ENCODE results near the gene SLC22A16.

GRCh38 chr6:110491644-110492317 lies 15.4 kb upstream of the SLC22A16 start:
- TF ChIP-seq KMT2A (CRISPR knock-in tag; IDR thresholded peaks at IDR 0.05) (no peak), IKZF1 (IDR thresholded peaks at IDR 0.05) (no peak), ZC3H13 (CRISPR knock-in tag; IDR thresholded peaks at IDR 0.05) (no peak), MXI1 (IDR thresholded peaks at IDR 0.05; ENCODE audit: borderline replicate concordance, low read depth, low read length) (no peak), EZH2 (conservative IDR thresholded peaks at IDR 0.05; ENCODE audit: low read depth, low read length) (no peak), POLR2A (IDR thresholded peaks at IDR 0.05; ENCODE audit: insufficient read depth in 1 of 2, low read depth in 2 of 2, low read length in 2 of 2) (no peak), CEBPB (IDR thresholded peaks at IDR 0.05; ENCODE audit: borderline replicate concordance, low read depth, low read length) (no peak), HOXA5 (CRISPR knock-in tag; IDR thresholded peaks at IDR 0.05) (no peak), ZNF543 (CRISPR knock-in tag; IDR thresholded peaks at IDR 0.05) (no peak), NFRKB (IDR thresholded peaks at IDR 0.05) (no peak), KDM5B (CRISPR knock-in tag; IDR thresholded peaks at IDR 0.05; ENCODE audit: borderline replicate concordance) (no peak)
- TF ChIP-seq, protein P1, sequence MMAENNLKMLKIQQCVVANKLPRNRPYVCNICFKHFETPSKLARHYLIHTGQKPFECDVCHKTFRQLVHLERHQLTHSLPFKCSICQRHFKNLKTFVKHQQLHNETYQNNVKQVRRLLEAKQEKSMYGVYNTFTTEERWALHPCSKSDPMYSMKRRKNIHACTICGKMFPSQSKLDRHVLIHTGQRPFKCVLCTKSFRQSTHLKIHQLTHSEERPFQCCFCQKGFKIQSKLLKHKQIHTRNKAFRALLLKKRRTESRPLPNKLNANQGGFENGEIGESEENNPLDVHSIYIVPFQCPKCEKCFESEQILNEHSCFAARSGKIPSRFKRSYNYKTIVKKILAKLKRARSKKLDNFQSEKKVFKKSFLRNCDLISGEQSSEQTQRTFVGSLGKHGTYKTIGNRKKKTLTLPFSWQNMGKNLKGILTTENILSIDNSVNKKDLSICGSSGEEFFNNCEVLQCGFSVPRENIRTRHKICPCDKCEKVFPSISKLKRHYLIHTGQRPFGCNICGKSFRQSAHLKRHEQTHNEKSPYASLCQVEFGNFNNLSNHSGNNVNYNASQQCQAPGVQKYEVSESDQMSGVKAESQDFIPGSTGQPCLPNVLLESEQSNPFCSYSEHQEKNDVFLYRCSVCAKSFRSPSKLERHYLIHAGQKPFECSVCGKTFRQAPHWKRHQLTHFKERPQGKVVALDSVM (CRISPR knock-in tag; IDR thresholded peaks at IDR 0.05): no peak
- TF ChIP-seq, protein P2, sequence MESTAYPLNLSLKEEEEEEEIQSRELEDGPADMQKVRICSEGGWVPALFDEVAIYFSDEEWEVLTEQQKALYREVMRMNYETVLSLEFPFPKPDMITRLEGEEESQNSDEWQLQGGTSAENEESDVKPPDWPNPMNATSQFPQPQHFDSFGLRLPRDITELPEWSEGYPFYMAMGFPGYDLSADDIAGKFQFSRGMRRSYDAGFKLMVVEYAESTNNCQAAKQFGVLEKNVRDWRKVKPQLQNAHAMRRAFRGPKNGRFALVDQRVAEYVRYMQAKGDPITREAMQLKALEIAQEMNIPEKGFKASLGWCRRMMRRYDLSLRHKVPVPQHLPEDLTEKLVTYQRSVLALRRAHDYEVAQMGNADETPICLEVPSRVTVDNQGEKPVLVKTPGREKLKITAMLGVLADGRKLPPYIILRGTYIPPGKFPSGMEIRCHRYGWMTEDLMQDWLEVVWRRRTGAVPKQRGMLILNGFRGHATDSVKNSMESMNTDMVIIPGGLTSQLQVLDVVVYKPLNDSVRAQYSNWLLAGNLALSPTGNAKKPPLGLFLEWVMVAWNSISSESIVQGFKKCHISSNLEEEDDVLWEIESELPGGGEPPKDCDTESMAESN (CRISPR knock-in tag; conservative IDR thresholded peaks at IDR 0.05): no peak

Measured in HepG2 (cell line).